Lower leg skin (tissue), 3 donors: ENCODE data around the gene PIANP.

Experiments used
- CTCF ChIP-seq, 3 donors: fragments of 450-650 bp; IDR thresholded peaks; one replicate each; pipeline ENCODE4 v1.5.1; 2016; ENCODE audit warnings: antibody characterized with exemption in 3 of 3, mild to moderate bottlenecking in 3 of 3, moderate library complexity in 2 of 3
- POLR2A ChIP-seq, 2 donors: fragments of 450-650 bp; IDR thresholded peaks; one replicate each; pipeline ENCODE4 v1.6.1; 2016 to 2017; ENCODE audit warnings: antibody characterized with exemption in 2 of 2, mild to moderate bottlenecking in 1 of 2, moderate library complexity in 1 of 2

- no peak for TF ChIP-seq CTCF (IDR thresholded peaks at IDR 0.05)
- no peak for TF ChIP-seq POLR2A (IDR thresholded peaks at IDR 0.05)
These were observed 7.7 kb downstream of the PIANP start for GRCh38 chr12:6692888-6693287.
